Measurements from ENCODE around the gene SEMG2.

- TF ChIP-seq POLR2A (IDR thresholded peaks at IDR 0.05): no peak
- no peak for TF ChIP-seq CTCF (IDR thresholded peaks at IDR 0.05)
Measured at GRCh38 chr20:45212836-45213235, 8.3 kb upstream of the SEMG2 start.
